GM21360 (cell line): Measurements from ENCODE around the gene TCP10L.
"Not testable (repeated sequence)": the region's sequence is repeated elsewhere in the genome, so short reads cannot be mapped to it uniquely, and the experiment has no call there.

Source experiments
- ATAC-seq: cut with Tn5 transposase; IDR thresholded peaks from one replicate; pipeline ENCODE4 v1.9.1; 2021; ENCODE audit warnings: mild to moderate bottlenecking, moderate library complexity; ENCODE audit not compliant: unreplicated experiment

The TCP10L gene

GRCh38 chr21:32559006-32559610 is 26.2 kb downstream of the TCP10L start:
- ATAC-seq = no peak

GRCh38 chr21:32558106-32558505 is 27.2 kb downstream of the TCP10L start:
- ATAC-seq = no peak

- no peak for ATAC-seq
Observed at GRCh38 chr21:32554832-32555638, 30.3 kb downstream of the TCP10L start.

- no peak for ATAC-seq
Observed at GRCh38 chr21:32549886-32550285, 35.4 kb downstream of the TCP10L start.

GRCh38 chr21:32549440-32549839 is 35.9 kb downstream of the TCP10L start:
- ATAC-seq = no peak

- no peak for ATAC-seq
Observed at GRCh38 chr21:32548978-32549377, 36.3 kb downstream of the TCP10L start.

- ATAC-seq = no peak
Observed at GRCh38 chr21:32547018-32547417, 38.3 kb downstream of the TCP10L start.

- ATAC-seq = no peak
Observed at GRCh38 chr21:32545948-32546441, 39.3 kb downstream of the TCP10L start.

- ATAC-seq = no peak
Observed at GRCh38 chr21:32544697-32545096, 40.6 kb downstream of the TCP10L start.

- no peak for ATAC-seq
Observed at GRCh38 chr21:32543975-32544374, 41.3 kb downstream of the TCP10L start.

- not testable (repeated sequence) for ATAC-seq
Observed at GRCh38 chr21:32543056-32543455, 42.3 kb downstream of the TCP10L start.

- ATAC-seq = no peak
Observed at GRCh38 chr21:32539378-32539777, 45.9 kb downstream of the TCP10L start.

- ATAC-seq = no peak
Observed at GRCh38 chr21:32538147-32538792, 47.1 kb downstream of the TCP10L start.

- no peak for ATAC-seq
Observed at GRCh38 chr21:32537569-32537881, 47.8 kb downstream of the TCP10L start.

- no peak for ATAC-seq
Observed at GRCh38 chr21:32535612-32536011, 49.7 kb downstream of the TCP10L start.

- no peak for ATAC-seq
Observed at GRCh38 chr21:32534113-32534512, 51.2 kb downstream of the TCP10L start.

GRCh38 chr21:32533611-32534010 is 51.7 kb downstream of the TCP10L start:
- no peak for ATAC-seq

GRCh38 chr21:32533053-32533452 is 52.3 kb downstream of the TCP10L start:
- no peak for ATAC-seq

- ATAC-seq = no peak
Observed at GRCh38 chr21:32532636-32533035, 52.7 kb downstream of the TCP10L start.

GRCh38 chr21:32531561-32531960 is 53.8 kb downstream of the TCP10L start:
- ATAC-seq = not testable (repeated sequence)

GRCh38 chr21:32530809-32531208 is 54.5 kb downstream of the TCP10L start:
- not testable (repeated sequence) for ATAC-seq

- no peak for ATAC-seq
Observed at GRCh38 chr21:32529679-32530078, 55.6 kb downstream of the TCP10L start.
